Mesenchymal stem cell (in vitro differentiated cells and primary cell): ENCODE data around the gene RINT1.
A peak's percentile ranks its signal among the peaks of the same experiment; 100 is the strongest.
"Not testable (repeated sequence)": the region's sequence is repeated elsewhere in the genome, so short reads cannot be mapped to it uniquely, and the experiment has no call there.

Experiments used
- DNase-seq: peaks from one replicate; pipeline ENCODE4 v3.0.0-alpha.2; 2013
- H2AFZ ChIP-seq: one replicate; pipeline ENCODE4 v1.6.1; 2013; ENCODE audit warnings: low read depth, mild to moderate bottlenecking, control low read depth, inconsistent platforms, low read length, moderate library complexity
- H2AK5ac ChIP-seq: 2 replicates; pipeline ENCODE4 v1.6.1; 2013; ENCODE audit warnings: low read length, moderate library complexity, mild to moderate bottlenecking, inconsistent platforms; ENCODE audit not compliant: severe bottlenecking
- H2BK120ac ChIP-seq: one replicate; pipeline ENCODE4 v1.6.1; 2013; ENCODE audit warnings: low read depth, mild to moderate bottlenecking, inconsistent platforms, low read length, moderate library complexity
- H2BK12ac ChIP-seq, 2 experiments: one replicate each; pipeline ENCODE4 v1.6.1; 2013; ENCODE audit warnings: inconsistent platforms in 2 of 2, low read length in 2 of 2, mild to moderate bottlenecking in 2 of 2, moderate library complexity in 2 of 2, control low read depth in 1 of 2
- H2BK15ac ChIP-seq: one replicate; pipeline ENCODE4 v1.6.1; 2013; ENCODE audit warnings: mild to moderate bottlenecking, low read depth, inconsistent platforms; ENCODE audit not compliant: poor library complexity, severe bottlenecking
- H2BK5ac ChIP-seq: 2 replicates; pipeline ENCODE4 v1.6.1; 2013; ENCODE audit warnings: low read depth, mild to moderate bottlenecking, low read length, control low read depth, inconsistent platforms; ENCODE audit not compliant: poor library complexity, severe bottlenecking
- H3K14ac ChIP-seq, 2 experiments: one replicate each; pipeline ENCODE4 v1.6.1; 2013; ENCODE audit warnings: inconsistent platforms in 2 of 2, low read length in 2 of 2, control low read depth in 1 of 2, mild to moderate bottlenecking in 1 of 2, moderate library complexity in 1 of 2
- H3K18ac ChIP-seq, 2 experiments: one replicate each; pipeline ENCODE4 v1.6.1; 2013; ENCODE audit warnings: inconsistent platforms in 2 of 2, low read length in 2 of 2, control low read depth in 1 of 2, low read depth in 1 of 2, mild to moderate bottlenecking in 1 of 2
- H3K23ac ChIP-seq, 2 experiments: one replicate each; pipeline ENCODE4 v1.6.1; 2013; ENCODE audit warnings: inconsistent platforms in 2 of 2, low read length in 2 of 2, mild to moderate bottlenecking in 2 of 2, moderate library complexity in 2 of 2, control low read depth in 1 of 2
- H3K27ac ChIP-seq: 2 replicates; pipeline ENCODE4 v1.5.1; 2013; ENCODE audit warnings: mild to moderate bottlenecking, moderate library complexity, low read length, control low read depth, inconsistent platforms; ENCODE audit not compliant: poor library complexity, severe bottlenecking
- H3K27me3 ChIP-seq, 2 experiments: 2 replicates each; pipeline versions ENCODE4 v1.6.1 to v1.7.0; 2013; ENCODE audit warnings: low read length in 2 of 2, mild to moderate bottlenecking in 2 of 2, moderate library complexity in 2 of 2, control low read depth in 1 of 2, inconsistent platforms in 1 of 2; ENCODE audit not compliant: control insufficient read depth in 1 of 2, insufficient read depth in 1 of 2
- H3K36me3 ChIP-seq, 2 experiments: 2 replicates each; pipeline versions ENCODE4 v1.6.1 to v1.7.0; 2013; ENCODE audit warnings: low read length in 2 of 2, control low read depth in 1 of 2, inconsistent platforms in 1 of 2, low read depth in 1 of 2, mild to moderate bottlenecking in 1 of 2; ENCODE audit not compliant: insufficient read depth in 2 of 2, control insufficient read depth in 1 of 2
- H3K4ac ChIP-seq, 2 experiments: one replicate each; pipeline ENCODE4 v1.6.1; 2013; ENCODE audit warnings: inconsistent platforms in 2 of 2, low read length in 2 of 2, mild to moderate bottlenecking in 2 of 2, moderate library complexity in 2 of 2, control low read depth in 1 of 2, low read depth in 1 of 2
- H3K4me1 ChIP-seq: 2 replicates; pipeline ENCODE4 v1.6.1; 2013; ENCODE audit warnings: low read depth, low read length, control low read depth; ENCODE audit not compliant: control insufficient read depth, insufficient read depth
- H3K4me2 ChIP-seq: 2 replicates; pipeline ENCODE4 v1.6.1; 2013; ENCODE audit warnings: low read length, mild to moderate bottlenecking, inconsistent platforms; ENCODE audit not compliant: poor library complexity, severe bottlenecking
- H3K4me3 ChIP-seq, 2 experiments: 2 replicates each; pipeline versions ENCODE4 v1.5.1 to v1.7.0; 2013; ENCODE audit warnings: low read length in 2 of 2, mild to moderate bottlenecking in 2 of 2, control low read depth in 1 of 2, low read depth in 1 of 2; ENCODE audit not compliant: insufficient read depth in 1 of 2
- H3K79me1 ChIP-seq: replicated peaks from 2 replicates; pipeline ENCODE4 v1.6.1; 2013; ENCODE audit warnings: mild to moderate bottlenecking, control low read depth, low read length, inconsistent platforms; ENCODE audit not compliant: poor library complexity, severe bottlenecking
- H3K9ac ChIP-seq: 2 replicates; pipeline ENCODE4 v1.7.0; 2013; ENCODE audit warnings: mild to moderate bottlenecking, low read length, moderate library complexity
- H3K9me3 ChIP-seq: 2 replicates; pipeline ENCODE4 v1.7.0; 2013; ENCODE audit warnings: mild to moderate bottlenecking, low read length; ENCODE audit not compliant: control insufficient read depth
- H4K8ac ChIP-seq: one replicate; pipeline ENCODE4 v1.6.1; 2013; ENCODE audit warnings: inconsistent platforms, mild to moderate bottlenecking, low read length, moderate library complexity
- H4K91ac ChIP-seq: one replicate; pipeline ENCODE4 v1.6.1; 2013; ENCODE audit warnings: mild to moderate bottlenecking, low read length, inconsistent platforms
- WGBS: methylation state at CpG from one replicate; pipeline ENCODE4 v1.1.7; 2013; ENCODE audit warnings: mixed read lengths; 5-methylcytosine and 5-hydroxymethylcytosine counted together

RINT1 gene

DNA sequence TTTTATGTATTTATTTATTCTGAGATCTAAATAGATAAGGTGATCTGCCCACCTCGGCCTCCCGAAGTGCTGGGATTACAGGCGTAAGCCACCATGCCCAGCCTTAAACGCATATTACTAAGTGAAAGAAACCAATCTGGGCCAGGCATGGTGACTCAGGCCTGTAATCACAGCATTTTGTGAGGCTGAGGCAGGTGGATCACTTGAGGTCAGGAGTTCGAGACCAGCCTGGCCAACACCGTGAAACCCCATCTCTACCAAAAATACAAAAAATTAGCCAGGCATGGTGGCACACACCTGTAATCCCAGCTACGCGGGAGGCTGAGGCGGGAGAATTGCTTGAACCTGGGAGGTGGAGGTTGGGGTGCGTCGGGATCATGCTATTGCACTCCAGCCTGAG lies 7.6 kb upstream of the RINT1 start:
- 87% methylated on average over 6 of the region's 11 CpGs for WGBS
- not testable (repeated sequence) for H3K9ac ChIP-seq, H2AFZ ChIP-seq, H3K36me3 ChIP-seq, H2BK15ac ChIP-seq, H3K27me3 ChIP-seq, H2BK12ac ChIP-seq, DNase-seq, H3K14ac ChIP-seq, H3K4me3 ChIP-seq, H3K4me2 ChIP-seq, H3K4ac ChIP-seq, H2BK5ac ChIP-seq, H4K91ac ChIP-seq, H3K79me1 ChIP-seq, H3K27ac ChIP-seq, H3K4me1 ChIP-seq, H3K23ac ChIP-seq, H2BK120ac ChIP-seq, H3K9me3 ChIP-seq, H2AK5ac ChIP-seq, H4K8ac ChIP-seq, H3K18ac ChIP-seq

DNA sequence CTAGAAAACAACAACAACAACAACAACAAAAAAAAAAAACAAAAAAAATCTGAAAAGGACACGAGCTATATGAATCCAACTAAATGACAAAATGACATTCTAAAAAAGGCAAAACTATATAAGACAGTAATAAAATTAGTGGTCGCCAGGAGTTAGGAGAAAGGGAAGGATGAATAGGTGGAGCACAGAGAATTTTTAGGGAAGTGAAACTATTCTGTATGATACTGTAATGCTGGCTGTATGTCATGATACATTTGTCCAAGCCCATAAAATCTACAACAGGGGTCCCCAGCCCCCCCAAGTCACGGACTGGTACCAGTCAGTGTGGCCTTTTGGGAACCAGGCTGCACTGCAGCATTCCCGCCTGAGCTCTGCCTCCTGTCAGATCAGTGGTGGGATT lies 7.2 kb upstream of the RINT1 start:
- H3K9ac ChIP-seq, result no peak overlapping the region
- no peak overlapping the region for H2BK5ac ChIP-seq
- no peak overlapping the region for H3K14ac ChIP-seq
- no peak overlapping the region for H2BK15ac ChIP-seq
- no peak overlapping the region for H2BK120ac ChIP-seq
- no peak overlapping the region for H3K4me2 ChIP-seq
- peaks cover 6% of the 10 kb centered on the region for H3K4me1 ChIP-seq
- H2AK5ac ChIP-seq, result no peak overlapping the region
- DNase-seq, result no peak
- H3K4ac ChIP-seq, result no peak overlapping the region
- no peaks in the 10 kb centered on the region for H3K27me3 ChIP-seq
- no peak overlapping the region for H4K8ac ChIP-seq
- no peak overlapping the region for H3K23ac ChIP-seq
- peaks cover 0 to under 1% of the 10 kb centered on the region in 2 experiments for H3K36me3 ChIP-seq
- H3K27ac ChIP-seq, result no peak overlapping the region
- 77% methylated on average over 3 of the region's 4 CpGs for WGBS
- H3K9me3 ChIP-seq, result no peaks in the 10 kb centered on the region
- H2BK12ac ChIP-seq, result no peak overlapping the region
- no peak overlapping the region for H3K18ac ChIP-seq
- no peak overlapping the region for H3K4me3 ChIP-seq
- no peaks in the 10 kb centered on the region for H3K79me1 ChIP-seq
- H4K91ac ChIP-seq, result no peak overlapping the region
- no peak overlapping the region for H2AFZ ChIP-seq

DNA sequence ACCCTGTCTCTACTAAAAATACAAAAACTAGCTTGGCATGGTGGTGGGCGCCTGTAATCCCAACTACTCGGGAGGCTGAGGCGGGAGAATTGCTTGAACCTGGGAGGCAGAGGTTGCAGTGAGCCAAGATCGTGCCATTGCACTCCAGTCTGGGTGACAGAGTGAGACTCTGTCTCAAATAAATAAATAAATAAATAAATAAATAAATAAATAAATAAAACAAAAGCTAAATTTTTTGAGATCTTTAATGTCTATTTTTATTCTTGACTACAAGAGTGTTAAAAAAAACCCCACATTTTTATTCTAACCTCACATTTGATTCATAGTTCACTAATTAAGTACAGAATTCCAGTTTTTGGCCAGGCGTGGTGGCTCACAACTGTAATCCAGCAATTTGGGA lies 4.3 kb upstream of the RINT1 start:
- H3K4me2 ChIP-seq, H2BK5ac ChIP-seq, H2BK15ac ChIP-seq, H3K18ac ChIP-seq, H2AFZ ChIP-seq, H3K36me3 ChIP-seq, H3K23ac ChIP-seq, H3K9me3 ChIP-seq, H2BK12ac ChIP-seq, H2AK5ac ChIP-seq, H3K27ac ChIP-seq, H4K8ac ChIP-seq, H3K4ac ChIP-seq, H3K4me1 ChIP-seq, H3K14ac ChIP-seq, H3K79me1 ChIP-seq, H4K91ac ChIP-seq, H3K9ac ChIP-seq, DNase-seq, H3K4me3 ChIP-seq, H3K27me3 ChIP-seq, H2BK120ac ChIP-seq: not testable (repeated sequence)
- WGBS, result 97% methylated on average over 4 of the region's 5 CpGs

DNA sequence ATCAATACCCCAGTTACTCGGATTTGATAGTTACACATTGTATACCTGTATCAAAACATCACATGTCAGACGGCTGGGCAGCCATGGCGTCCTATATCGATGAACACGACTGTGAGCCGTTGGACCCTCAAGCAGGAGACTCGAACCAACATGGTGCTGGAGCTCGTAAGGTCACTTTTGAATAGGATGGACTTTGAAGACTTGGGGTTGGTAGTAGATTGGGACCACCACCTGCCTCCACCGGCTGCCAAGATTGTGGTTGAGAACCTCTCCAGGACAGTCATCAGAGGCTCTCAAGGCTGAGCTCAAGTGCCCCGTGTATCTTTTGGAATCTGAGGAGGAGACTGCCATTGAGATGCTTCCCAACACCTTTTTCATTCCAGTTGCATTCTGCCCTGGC lies 1.9 kb upstream of the RINT1 start:
- peaks cover 5% of the 10 kb centered on the region for H3K79me1 ChIP-seq
- no peak overlapping the region for H3K18ac ChIP-seq
- H3K4ac ChIP-seq, result no peak overlapping the region
- no peak overlapping the region for H2AFZ ChIP-seq
- H3K27me3 ChIP-seq, result no peaks in the 10 kb centered on the region
- H3K4me1 ChIP-seq, result no peaks in the 10 kb centered on the region
- H3K9me3 ChIP-seq, result no peaks in the 10 kb centered on the region
- no peak overlapping the region for H2BK12ac ChIP-seq
- H3K4me3 ChIP-seq, result no peak overlapping the region
- H2BK15ac ChIP-seq, result no peak overlapping the region
- no peak overlapping the region for H3K27ac ChIP-seq
- peaks cover 0 to 13% of the 10 kb centered on the region in 2 experiments for H3K36me3 ChIP-seq
- no peak overlapping the region for H3K14ac ChIP-seq
- H2BK120ac ChIP-seq, result no peak overlapping the region
- no peak overlapping the region for H4K8ac ChIP-seq
- peak overlapping the region; percentile 39 for H4K91ac ChIP-seq
- DNase-seq, result no peak
- WGBS, result 90% methylated on average over 10 of the region's 10 CpGs
- H2BK5ac ChIP-seq, result no peak overlapping the region
- H2AK5ac ChIP-seq, result no peak overlapping the region
- H3K4me2 ChIP-seq, result no peak overlapping the region
- no peak overlapping the region for H3K9ac ChIP-seq
- no peak overlapping the region for H3K23ac ChIP-seq
